K562 (cell line): ENCODE measurements around the gene SPEF1. TPM values are rescaled to one million over a fixed set of nuclear protein-coding genes. Genes with fewer than 3 reads are reported as not detected.
A peak's percentile ranks its signal among the peaks of the same experiment; 100 is the strongest.

ENCODE experiments used
- ATAC-seq: fragments of 200-7000 bp; cut with Tn5 transposase; 3 replicates; pipeline ENCODE4 v1.9.1; 2020; ENCODE audit warnings: moderate library complexity
- BruUV-seq: library from RNA; stranded (reverse); fragments of 400-500 nt; replicated peaks from 2 replicates; lab custom pipeline; 2021; lab: Mats Ljungman, UMichigan
- CTCF ChIA-PET: fragments of 300-600 bp; formaldehyde crosslinking; extraction: SDS; loops from one replicate; lab custom pipeline; 2021; ENCODE audit warnings: low intra/inter-chr PET ratio; lab: Yijun Ruan, JAX
- POLR2A ChIA-PET: fragments of 300-600, 350-650 bp; sonication (Branson Sonifier 250); formaldehyde crosslinking; extraction: SDS; loops from one replicate; lab custom pipeline; 2021; ENCODE audit warnings: antibody characterized with exemption, inconsistent platforms; lab: Yijun Ruan, JAX
- DNase-seq, 4 experiments: peaks; one replicate each; pipeline versions ENCODE4 v3.0.0 to v3.0.0-alpha.2; 2011 to 2018; ENCODE audit warnings: low spot score in 3 of 4, mixed read lengths in 3 of 4; ENCODE audit errors: extremely low read depth in 1 of 4
- FAIRE-seq: peaks from 2 replicates; lab custom pipeline; 2011; peaks lifted over from hg19 to GRCh38; lab: Jason Lieb, UNC
- H2AFZ ChIP-seq: 2 replicates; pipeline ENCODE4 v1.6.0; 2011; ENCODE audit warnings: low read depth, low read length, control low read depth, inconsistent platforms
- H3K27ac ChIP-seq: fragments of 200-600 bp; 3 replicates; pipeline ENCODE4 v1.8.0; 2011; ENCODE audit warnings: low read depth, mild to moderate bottlenecking, control low read depth, inconsistent platforms, low read length, moderate library complexity, mixed read lengths; ENCODE audit errors: extremely low read depth
- H3K27me3 ChIP-seq, 2 experiments: fragments of 300-600 bp in 1 of 2; 2 replicates in 1 of 2; 3 replicates in 1 of 2; pipeline versions ENCODE4 v1.6.0 to v1.8.0; 2011; ENCODE audit warnings: inconsistent platforms in 2 of 2, low read length in 2 of 2, mild to moderate bottlenecking in 1 of 2, mixed read lengths in 1 of 2, moderate library complexity in 1 of 2; ENCODE audit not compliant: control insufficient read depth in 2 of 2, insufficient read depth in 2 of 2
- H3K36me3 ChIP-seq: fragments of 300-600 bp; 3 replicates; pipeline ENCODE4 v1.8.0; 2011; ENCODE audit warnings: mild to moderate bottlenecking, low read length, inconsistent platforms; ENCODE audit not compliant: control insufficient read depth, insufficient read depth
- H3K4me1 ChIP-seq, 2 experiments: fragments of 200-600 bp in 1 of 2; replicated peaks in 1 of 2; 2 replicates in 1 of 2; 3 replicates in 1 of 2; pipeline versions ENCODE4 v1.5.1 to v1.8.0; 2011; ENCODE audit warnings: inconsistent platforms in 2 of 2, low read length in 2 of 2, mild to moderate bottlenecking in 1 of 2, mixed read lengths in 1 of 2, moderate library complexity in 1 of 2; ENCODE audit not compliant: control insufficient read depth in 2 of 2, insufficient read depth in 2 of 2
- H3K4me2 ChIP-seq: 2 replicates; pipeline ENCODE4 v1.6.1; 2011; ENCODE audit warnings: low read length, control low read depth, inconsistent platforms, mixed read lengths; ENCODE audit not compliant: insufficient read depth
- H3K4me3 ChIP-seq: fragments of 200-600 bp; sonication (generic), shearing (Covaris generic); 2 replicates; pipeline ENCODE4 v1.5.1; 2016; ENCODE audit warnings: control low read depth, inconsistent platforms
- H3K79me2 ChIP-seq: fragments of 200-600 bp; 3 replicates; pipeline ENCODE4 v1.8.0; 2011; ENCODE audit warnings: low read length, inconsistent platforms; ENCODE audit not compliant: control insufficient read depth, insufficient read depth
- H3K9ac ChIP-seq, 2 experiments: 2 replicates each; pipeline versions ENCODE4 v1.6.0 to v1.6.1; 2011; ENCODE audit warnings: low read depth in 2 of 2, low read length in 2 of 2, control low read depth in 1 of 2, inconsistent platforms in 1 of 2, mild to moderate bottlenecking in 1 of 2, mixed read lengths in 1 of 2; ENCODE audit not compliant: insufficient read depth in 1 of 2
- H3K9me1 ChIP-seq: one replicate; pipeline ENCODE4 v1.6.0; 2011; ENCODE audit warnings: inconsistent platforms, mild to moderate bottlenecking, low read length, moderate library complexity; ENCODE audit not compliant: control insufficient read depth, insufficient read depth
- H3K9me3 ChIP-seq: replicated peaks from 2 replicates; pipeline ENCODE4 v1.5.1; 2011; ENCODE audit warnings: low read depth, low read length, inconsistent platforms; ENCODE audit not compliant: control insufficient read depth, insufficient read depth
- H4K20me1 ChIP-seq: replicated peaks from 2 replicates; pipeline ENCODE4 v1.6.1; 2011; ENCODE audit warnings: low read length, inconsistent platforms, mixed read lengths; ENCODE audit not compliant: control insufficient read depth, insufficient read depth
- KAT7 ChIP-seq: sonication (generic); formaldehyde crosslinking; IDR thresholded peaks from 2 replicates; pipeline ENCODE4 v1.8.0; 2022; ENCODE audit warnings: missing genetic modification reagents, mild to moderate bottlenecking, borderline replicate concordance
- WGBS: fragments of 100-300 bp; shearing (Covaris generic); methylation state at CpG from one replicate; pipeline ENCODE4 v1.1.6; 2016; ENCODE audit warnings: low coverage, mixed read lengths; ENCODE audit not compliant: insufficient coverage; ENCODE audit errors: missing lambda C conversion rate; 5-methylcytosine and 5-hydroxymethylcytosine counted together
- in situ Hi-C: fragments of 300-500 bp; cut with MboI; formaldehyde crosslinking; loops from 4 replicates; pipeline ENCODE4 v1.15.0; 2018; ENCODE audit warnings: inconsistent platforms, mixed read lengths
- intact Hi-C: fragments of 100-400 bp; cut with micrococcal nuclease; formaldehyde crosslinking; loops from 2 replicates; pipeline ENCODE4 v1.14.2; 2022
- polyA plus RNA-seq, 8 experiments: library from polyadenylated mRNA; depleted of rRNA in 4 of 8; stranded (reverse) in 5 of 8; unstranded in 3 of 8; fragments of >200 nt; fragmentation: Nextera tagmentation in 2 of 8; fragmentation: Illumina TruSeq in 1 of 8; extraction: Ambion mirVana in 2 of 8; extraction: Trizol in 1 of 8; gene quantifications; 2 replicates each; pipeline versions ENCODE4 v1.2.1 to v1.2.3, GENCODE V29; 2011 to 2014; ENCODE audit warnings: inconsistent platforms in 1 of 8, missing spikeins in 1 of 8
- total RNA-seq, 7 experiments: library from RNA; depleted of rRNA in 6 of 7; stranded (reverse); fragments of >200 nt in 6 of 7; fragmentation: Illumina TruSeq in 2 of 7; extraction: Trizol in 2 of 7; gene quantifications; 2 replicates each; pipeline versions ENCODE4 v1.2.1 to v1.2.3, GENCODE V29; 2011 to 2021; ENCODE audit warnings: low replicate concordance in 1 of 7
- TF ChIP-seq, protein P1 (sequence below): fragments of 250-450 bp; sonication (Bioruptor Pico); IDR thresholded peaks from 2 replicates; pipeline ENCODE4 v1.6.1; 2021; ENCODE audit warnings: mild to moderate bottlenecking

The SPEF1 gene
- total and polyA plus RNA-seq, 9 of the 15 experiments (the other 6 are each of a cell fraction or from before 2014, with no cell fraction given), result not detected

DNA sequence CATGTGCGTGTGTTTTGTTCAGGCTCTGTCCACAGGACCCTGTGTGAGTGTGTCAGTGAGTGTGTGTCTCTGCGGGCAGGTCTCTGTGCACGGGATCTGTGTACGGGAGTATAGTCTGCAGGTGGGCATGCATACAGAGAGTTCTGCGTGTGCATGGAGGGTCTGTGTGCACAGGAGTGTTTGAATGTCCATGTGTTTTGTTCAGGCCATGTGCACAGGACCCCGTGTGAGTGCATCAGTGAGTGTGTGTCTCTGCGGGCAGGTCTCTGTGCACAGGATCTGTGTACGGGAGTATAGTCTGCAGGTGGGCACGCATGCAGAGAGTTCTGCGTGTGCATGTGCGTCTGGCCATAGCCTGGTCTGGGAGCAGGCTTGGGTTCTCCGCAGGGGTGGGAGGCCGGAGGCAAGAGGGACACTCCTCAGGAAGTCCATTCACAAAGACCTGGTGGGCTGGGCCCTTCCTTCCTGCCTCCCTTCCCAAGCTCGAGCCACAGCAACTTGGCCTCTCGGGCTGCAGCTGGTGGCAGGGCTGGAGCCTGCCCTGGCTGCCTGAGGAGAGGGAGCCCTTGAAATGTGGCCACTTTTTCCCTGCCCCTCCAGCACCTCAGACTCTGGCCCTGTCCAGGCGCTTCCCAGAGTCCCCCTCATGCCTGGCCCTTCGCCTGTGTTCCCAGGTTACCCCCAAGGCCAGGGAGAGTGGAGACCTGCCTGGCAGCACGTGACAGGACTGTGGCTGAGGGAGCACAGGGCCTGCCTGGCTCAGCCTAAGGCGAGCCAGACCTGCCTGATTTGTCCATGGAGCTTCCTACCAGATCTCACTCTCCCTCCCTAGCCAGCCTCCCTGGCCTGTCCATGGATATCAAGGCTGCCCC lies 42.0 kb downstream of the SPEF1 start:
- ChIA-PET CTCF (no interaction called here), POLR2A (interaction anchor here (0.5 to 0.6 kb wide), 3 partner anchors 15 to 151 kb away, joined by 3 to 4 read pairs (median 3); partner anchors contain the start of gene SIGLEC1)
- FAIRE-seq (no peak), DNase-seq (no peak), ATAC-seq (no peak)
- Histone ChIP-seq H3K4me3 (no peak overlapping the region), H3K4me2 (no peak overlapping the region), H2AFZ (no peak overlapping the region), H3K27ac (no peak overlapping the region), H3K4me1 (peaks cover 3 to 20% of the 10 kb centered on the region in 2 experiments; a peak in 3 of 5 replicates), H4K20me1 (no peaks in the 10 kb centered on the region), H3K27me3 (no peaks in the 10 kb centered on the region), H3K9me1 (no peaks in the 10 kb centered on the region), H3K9ac (peak overlapping the region in 1 of 2 experiments; percentile 84; a peak in 2 of 4 replicates), H3K36me3 (no peaks in the 10 kb centered on the region), H3K79me2 (no peaks in the 10 kb centered on the region), H3K9me3 (no peaks in the 10 kb centered on the region)
- 64% methylated on average over 13 of the region's 19 CpGs for WGBS
- intact Hi-C loops (no loop called here), in situ Hi-C loops (no loop called here)
- TF ChIP-seq, protein P1, sequence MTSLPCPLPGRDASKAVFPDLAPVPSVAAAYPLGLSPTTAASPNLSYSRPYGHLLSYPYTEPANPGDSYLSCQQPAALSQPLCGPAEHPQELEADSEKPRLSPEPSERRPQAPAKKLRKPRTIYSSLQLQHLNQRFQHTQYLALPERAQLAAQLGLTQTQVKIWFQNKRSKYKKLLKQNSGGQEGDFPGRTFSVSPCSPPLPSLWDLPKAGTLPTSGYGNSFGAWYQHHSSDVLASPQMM, result no peak
- 0 out of 2 replicates have a peak, but pooled peaks have one; percentile 19 for TF ChIP-seq KAT7
- no TSS peak for BruUV-seq
